B cell (primary cell): ENCODE measurements around the gene KRT73.

Experiments used
- EZH2 ChIP-seq: IDR thresholded peaks from 2 replicates; pipeline ENCODE4 v1.6.1; 2012; ENCODE audit warnings: borderline replicate concordance, low read depth, mild to moderate bottlenecking, moderate library complexity, low read length; ENCODE audit not compliant: insufficient read depth, poor library complexity, severe bottlenecking
- TF ChIP-seq, protein P1 (sequence below): fragments of 200-600 bp; IDR thresholded peaks from one replicate; pipeline ENCODE4 v1.8.0; 2022; ENCODE audit warnings: antibody characterized with exemption, mild to moderate bottlenecking

GRCh38 chr12:52612431-52613383 lies 5.7 kb downstream of the KRT73 start:
- TF ChIP-seq, protein P1, sequence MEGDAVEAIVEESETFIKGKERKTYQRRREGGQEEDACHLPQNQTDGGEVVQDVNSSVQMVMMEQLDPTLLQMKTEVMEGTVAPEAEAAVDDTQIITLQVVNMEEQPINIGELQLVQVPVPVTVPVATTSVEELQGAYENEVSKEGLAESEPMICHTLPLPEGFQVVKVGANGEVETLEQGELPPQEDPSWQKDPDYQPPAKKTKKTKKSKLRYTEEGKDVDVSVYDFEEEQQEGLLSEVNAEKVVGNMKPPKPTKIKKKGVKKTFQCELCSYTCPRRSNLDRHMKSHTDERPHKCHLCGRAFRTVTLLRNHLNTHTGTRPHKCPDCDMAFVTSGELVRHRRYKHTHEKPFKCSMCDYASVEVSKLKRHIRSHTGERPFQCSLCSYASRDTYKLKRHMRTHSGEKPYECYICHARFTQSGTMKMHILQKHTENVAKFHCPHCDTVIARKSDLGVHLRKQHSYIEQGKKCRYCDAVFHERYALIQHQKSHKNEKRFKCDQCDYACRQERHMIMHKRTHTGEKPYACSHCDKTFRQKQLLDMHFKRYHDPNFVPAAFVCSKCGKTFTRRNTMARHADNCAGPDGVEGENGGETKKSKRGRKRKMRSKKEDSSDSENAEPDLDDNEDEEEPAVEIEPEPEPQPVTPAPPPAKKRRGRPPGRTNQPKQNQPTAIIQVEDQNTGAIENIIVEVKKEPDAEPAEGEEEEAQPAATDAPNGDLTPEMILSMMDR = no peak
- TF ChIP-seq EZH2 = no peak
